ENCODE measurements around the gene USP36.

Gene USP36

DNA sequence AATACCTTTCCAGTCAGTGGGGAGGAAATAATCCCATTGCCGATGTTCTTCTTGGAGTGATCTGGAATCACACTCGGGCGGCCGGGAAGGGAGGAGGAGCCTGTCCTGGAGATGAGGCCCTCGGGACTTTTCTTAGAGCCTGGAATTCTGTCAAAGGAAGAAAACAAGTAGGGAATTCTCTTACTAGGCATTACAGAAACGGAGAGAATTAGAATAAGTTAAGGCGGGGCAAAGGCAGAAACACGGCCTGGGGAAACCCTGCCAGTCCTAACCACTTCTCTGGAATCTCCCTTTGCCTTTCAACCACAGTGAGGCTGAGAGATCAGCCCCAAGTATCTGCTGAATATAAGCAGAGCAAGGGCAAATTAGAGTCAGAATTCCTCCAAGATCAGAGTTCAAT lies 27.8 kb downstream of the USP36 start:
- DNase-seq (ENCODE audit: low read depth) = no peak

- DNase-seq (ENCODE audit: low read depth) = no peak
These were observed 32.5 kb downstream of the USP36 start for GRCh38 chr17:78808163-78808562.

GRCh38 chr17:78806451-78806850 lies 34.2 kb downstream of the USP36 start:
- no peak for DNase-seq (ENCODE audit: low read depth)

GRCh38 chr17:78805301-78805700 lies 35.3 kb downstream of the USP36 start:
- no peak for DNase-seq (ENCODE audit: low read depth)

DNA sequence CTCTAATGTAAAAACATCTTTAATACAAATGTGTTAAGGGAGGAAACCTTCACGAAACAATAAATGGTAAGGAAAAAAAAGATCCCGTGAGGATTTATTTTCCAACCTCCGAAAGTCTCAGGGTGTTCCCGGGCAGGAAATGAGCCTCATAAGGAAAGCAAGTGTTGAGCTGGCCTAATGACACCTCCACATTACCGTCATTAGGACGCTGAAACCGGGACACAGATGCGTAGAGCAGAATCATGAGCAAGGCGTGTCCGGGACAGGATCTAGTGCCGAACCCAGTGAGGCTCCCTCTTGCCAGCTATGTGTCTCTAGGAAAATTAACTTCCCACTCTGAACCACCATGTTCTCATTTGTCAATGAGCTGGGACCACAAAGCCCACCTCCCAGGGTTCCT lies 35.8 kb downstream of the USP36 start:
- no peak for DNase-seq (ENCODE audit: low read depth)

DNA sequence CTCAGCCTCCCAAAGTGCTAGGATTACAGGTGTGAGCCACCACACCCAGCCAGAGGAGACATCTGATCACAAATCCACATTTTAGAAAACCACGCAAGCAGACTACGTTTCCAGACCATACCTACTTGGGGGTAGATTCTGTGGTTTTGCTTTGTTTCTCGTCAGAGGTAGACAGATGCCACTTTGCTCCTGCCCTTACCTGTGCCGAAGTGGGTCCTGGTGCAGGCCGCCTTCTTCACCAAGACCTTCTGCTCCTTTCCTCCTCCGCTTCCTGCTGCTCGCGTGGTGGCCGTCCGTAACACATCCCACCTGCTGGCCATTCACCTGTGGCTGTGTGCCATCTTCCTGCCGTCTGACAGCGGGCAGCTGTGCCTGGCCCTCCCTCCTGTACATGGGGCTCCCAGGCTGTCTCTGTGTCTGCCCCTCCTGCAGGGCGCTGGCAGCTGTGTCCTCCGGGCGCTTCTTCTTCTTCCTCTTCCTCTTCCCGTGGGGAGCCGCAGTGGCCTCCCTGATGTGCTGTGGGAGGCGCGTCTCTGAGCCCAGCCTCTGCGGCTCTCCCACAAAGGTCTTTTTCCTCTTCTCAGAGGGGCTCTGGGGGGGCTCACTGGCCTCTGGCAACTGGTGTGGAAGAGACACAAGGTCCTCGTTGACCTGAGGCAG lies 37.3 kb downstream of the USP36 start:
- no peak for DNase-seq (ENCODE audit: low read depth)

GRCh38 chr17:78802459-78802858 lies 38.2 kb downstream of the USP36 start:
- no peak for DNase-seq (ENCODE audit: low read depth)

DNA sequence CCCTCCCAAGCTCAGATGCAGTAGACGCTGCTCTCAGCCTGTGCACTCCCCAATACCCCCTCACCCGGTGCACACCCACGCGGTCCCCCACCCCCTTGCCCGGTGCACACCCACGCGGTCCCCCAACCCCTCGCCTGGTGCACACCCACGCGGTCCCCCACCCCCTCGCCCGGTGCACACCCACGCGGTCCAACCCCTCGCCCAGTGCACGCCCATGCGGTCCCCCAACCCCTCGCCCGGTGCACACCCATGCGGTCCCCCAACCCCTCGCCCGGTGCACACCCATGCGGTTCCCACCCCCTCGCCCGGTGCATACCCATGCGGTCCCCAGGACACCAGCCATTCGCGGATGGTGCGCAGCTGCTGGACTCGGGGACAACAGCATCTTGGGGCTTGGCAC lies 38.6 kb downstream of the USP36 start:
- no peak for DNase-seq (ENCODE audit: low read depth)

DNA sequence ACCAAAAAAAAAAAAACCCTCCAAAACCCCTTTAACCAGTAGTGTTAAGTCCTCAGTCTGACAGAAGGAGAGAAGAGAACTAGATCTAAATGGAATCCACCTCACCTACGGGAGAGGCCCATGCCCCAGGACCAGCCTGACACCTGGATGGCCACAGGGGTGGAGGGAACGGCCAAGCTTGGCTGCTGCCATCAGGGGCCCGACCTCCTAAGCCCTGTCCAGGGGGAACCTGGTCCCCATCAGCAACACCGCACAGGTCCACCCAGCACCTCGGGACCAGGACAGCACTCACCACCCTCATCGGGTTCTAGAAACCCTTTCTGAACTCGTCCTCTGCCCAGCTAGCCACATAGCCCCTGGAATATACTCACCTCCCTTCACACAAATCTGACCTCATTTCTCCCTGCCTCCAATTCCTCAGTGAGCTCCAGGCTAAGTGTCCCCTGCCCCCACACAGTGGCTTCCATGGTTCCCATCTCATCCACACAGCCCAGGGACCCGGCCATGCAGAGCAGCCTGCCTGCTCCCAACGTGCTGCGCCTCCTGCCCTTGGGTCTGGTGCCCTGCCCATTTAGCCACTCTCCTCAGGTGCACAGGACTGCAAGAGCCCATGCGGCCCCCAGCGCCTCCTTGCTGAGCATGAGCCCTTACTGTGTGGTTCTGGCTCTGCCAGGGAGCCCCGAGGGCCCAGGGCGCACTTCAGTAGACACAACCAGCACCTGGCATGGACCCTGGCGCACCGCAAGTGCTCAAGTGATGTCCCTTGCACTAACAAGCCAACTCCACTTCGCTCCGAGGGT lies 40.3 kb downstream of the USP36 start:
- no peak for DNase-seq (ENCODE audit: low read depth)

- DNase-seq (ENCODE audit: low read depth) = no peak
These were observed 41.7 kb downstream of the USP36 start for GRCh38 chr17:78798695-78799559.

- no peak for DNase-seq (ENCODE audit: low read depth)
These were observed 42.7 kb downstream of the USP36 start for GRCh38 chr17:78797691-78798585.

DNA sequence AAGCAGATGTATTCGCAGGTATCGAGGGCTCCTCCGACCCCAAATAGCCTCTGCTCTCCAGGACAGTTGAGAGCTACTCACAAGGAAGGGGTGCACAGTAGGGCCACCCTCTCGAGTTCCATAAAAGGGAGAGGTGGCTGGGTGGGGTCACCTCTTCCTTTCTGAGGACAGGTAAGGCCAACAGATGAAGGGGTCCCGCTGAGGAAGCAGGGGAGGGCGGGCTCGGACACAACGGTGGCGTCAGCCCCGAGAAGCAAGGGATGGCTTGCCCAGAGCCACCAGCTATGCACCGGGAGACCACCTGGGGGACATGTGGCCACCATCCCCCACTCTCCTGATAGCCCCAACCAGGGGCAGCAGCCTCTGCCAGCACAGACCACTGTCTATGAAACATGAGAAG lies 43.4 kb downstream of the USP36 start:
- DNase-seq (ENCODE audit: low read depth) = no peak

DNA sequence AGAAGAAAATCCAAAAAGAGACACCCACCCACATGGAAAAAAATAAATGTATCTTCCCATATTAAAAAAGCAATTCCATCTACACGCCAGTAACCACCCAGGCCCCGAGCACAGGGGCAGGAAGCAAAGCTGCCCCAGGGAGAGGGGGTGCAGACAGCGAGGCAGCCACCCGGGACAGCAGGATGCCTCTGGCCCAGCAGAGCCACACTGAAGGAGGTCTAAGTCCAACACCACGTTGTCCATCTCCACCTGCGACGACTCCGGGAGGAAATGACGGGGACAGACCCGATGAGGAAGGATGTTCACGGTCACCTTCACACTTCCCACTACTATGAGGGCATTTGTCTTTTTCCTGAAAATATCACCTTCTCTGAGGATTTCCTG lies 44.1 kb downstream of the USP36 start:
- no peak for DNase-seq (ENCODE audit: low read depth)

DNA sequence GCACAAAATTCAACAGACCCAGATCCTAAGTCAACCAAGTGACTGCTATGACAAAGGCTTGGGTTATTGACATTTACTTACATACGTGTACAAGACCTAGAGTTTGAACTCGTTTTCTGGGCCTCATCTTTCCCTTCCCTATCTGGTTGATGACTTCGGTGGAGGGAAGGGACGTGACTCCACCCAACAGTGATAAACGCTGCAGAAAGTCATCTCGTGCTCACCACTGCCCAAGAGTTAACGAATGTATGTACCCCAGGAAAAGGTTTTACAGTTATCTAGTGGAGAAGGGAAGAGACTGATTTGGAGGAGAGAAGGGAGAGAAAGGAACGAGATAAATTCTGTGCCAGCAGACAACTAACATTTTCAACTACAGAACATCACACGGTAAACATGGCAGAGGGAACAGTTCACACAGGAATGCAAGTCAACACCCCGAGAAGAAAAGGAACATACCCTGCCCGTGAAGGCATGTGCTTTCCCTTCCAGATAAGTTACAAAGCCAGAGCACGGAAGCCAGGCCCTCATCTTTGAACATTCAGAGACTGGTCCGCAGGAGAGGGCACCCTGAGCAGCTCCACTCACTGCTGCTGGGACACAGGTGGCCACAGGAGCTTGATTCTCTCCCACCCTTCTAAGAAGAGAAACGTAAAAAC lies 44.6 kb downstream of the USP36 start:
- DNase-seq (ENCODE audit: low read depth) = no peak

DNA sequence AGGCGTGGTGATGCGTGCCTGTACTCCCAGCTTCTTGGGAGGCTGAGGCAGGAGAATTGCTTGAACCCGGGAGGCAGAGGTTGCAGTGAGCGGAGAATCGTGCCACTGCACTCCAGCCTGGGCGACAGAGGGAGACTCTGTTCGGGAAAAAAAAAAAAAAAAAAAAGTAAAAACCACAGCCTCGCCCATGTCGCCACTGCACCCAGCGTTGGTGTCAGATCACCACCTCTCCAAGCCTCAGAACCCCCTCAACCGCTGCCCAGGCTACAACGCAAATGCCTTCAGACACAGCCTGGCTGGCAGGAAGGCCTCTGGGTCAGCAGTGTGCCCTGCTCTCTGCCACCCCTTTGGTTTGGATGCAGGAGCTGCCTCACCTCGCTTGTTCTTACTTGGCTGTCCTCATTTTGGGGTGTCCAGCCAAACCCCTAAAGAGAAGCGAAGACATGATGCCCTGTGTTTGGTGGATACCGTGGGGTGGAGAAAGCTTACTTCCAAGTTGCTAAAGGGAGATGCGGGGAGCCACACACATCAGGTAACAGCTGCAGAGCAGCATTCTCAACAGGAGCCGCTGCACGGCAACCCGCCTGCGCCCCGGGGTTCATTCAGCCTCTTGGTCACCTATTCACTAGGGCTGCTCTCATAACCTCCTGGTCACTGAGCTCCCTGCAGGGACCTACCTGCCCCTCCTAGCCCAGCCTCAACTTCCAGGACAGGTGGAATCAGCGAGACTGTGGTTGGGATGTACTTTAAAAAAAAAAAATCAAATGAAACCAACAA lies 45.6 kb downstream of the USP36 start:
- no peak for DNase-seq (ENCODE audit: low read depth)

- no peak for DNase-seq (ENCODE audit: low read depth)
These were observed 46.2 kb downstream of the USP36 start for GRCh38 chr17:78794399-78794798.

- DNase-seq (ENCODE audit: low read depth) = no peak
These were observed 46.6 kb downstream of the USP36 start for GRCh38 chr17:78793968-78794367.

DNA sequence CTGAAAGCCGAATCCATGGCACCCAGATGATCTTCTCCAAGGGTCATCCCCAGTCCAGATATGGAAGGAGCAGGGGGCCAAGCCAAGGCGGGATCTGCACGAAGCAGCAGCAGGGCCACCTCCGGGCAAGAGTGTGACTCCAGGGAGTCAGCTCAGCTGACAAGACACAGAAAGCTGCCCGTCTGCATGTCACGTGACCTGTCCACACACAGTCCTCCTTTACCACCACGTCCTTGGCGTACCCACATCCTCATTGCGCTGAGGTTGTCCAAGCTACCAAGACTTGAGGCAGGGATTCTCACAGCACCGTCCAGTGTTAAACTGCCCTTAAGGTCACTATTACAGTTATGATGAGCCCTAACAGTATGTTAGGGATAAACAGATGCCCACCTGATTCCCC lies 47.2 kb downstream of the USP36 start:
- DNase-seq (ENCODE audit: low read depth) = no peak

GRCh38 chr17:78791840-78792709 lies 48.5 kb downstream of the USP36 start:
- DNase-seq (ENCODE audit: low read depth) = no peak

GRCh38 chr17:78790552-78790951 lies 50.1 kb downstream of the USP36 start:
- no peak for DNase-seq (ENCODE audit: low read depth)
